Measurements from ENCODE around the gene SV2B.

Gene SV2B

DNA sequence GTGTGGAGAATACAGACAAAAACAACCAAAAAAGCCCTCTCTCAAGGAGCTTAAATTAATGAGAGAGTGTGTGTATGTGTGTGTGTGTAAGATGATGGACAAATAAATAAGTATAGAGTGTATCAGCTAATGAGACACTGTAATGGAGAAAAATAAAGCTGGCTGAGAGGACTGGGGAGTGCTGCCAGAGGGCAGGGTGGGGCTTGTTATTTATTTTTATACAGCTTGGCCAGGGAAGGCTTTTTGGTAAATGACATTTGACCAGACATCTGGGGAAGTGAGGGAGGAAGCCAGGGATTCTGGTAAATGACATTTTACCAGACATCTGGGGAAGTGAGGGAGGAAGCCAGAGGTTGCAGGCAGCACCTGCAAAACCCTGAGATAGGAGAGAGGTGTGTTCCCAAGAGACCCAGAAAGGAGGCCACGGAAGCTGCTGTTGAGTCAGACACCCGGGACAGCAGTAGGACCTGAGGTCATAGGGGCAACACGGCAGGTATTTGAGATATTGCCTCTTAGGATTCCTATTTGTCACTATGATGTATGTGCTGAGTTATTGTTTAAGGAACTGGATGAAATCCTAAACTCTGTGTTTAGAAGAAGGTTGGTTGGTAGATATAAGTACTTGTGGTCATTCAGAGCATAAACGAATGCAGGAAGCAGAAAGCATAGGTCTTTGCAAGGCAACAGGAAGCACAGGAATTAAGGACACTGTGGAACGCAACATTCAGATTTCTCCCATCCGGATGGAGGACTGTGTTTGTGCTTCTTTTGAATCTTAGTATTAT lies 2.7 kb downstream of the SV2B start:
- DNase-seq (ENCODE audit: low spot score) = no peak

DNA sequence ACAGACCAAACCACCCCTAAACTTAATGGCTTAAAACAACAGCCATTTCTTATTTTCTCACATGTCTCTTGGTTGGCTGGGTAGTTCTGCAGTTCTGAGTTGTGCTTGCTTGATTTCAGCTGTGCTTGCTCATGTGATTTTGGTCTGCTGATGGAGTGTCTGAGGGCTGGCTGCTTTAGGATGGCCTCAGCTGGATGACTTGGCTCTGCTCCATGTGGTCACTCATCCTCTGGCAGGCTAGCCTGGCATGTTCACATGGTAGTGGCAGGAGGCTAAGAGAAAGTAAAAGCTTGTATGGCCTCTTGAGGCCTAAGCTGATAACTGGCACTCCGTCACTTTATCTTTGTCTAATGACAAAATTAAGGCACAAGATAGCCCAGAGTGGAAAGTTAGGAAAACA lies 4.1 kb downstream of the SV2B start:
- no peak for DNase-seq (ENCODE audit: low spot score)

DNA sequence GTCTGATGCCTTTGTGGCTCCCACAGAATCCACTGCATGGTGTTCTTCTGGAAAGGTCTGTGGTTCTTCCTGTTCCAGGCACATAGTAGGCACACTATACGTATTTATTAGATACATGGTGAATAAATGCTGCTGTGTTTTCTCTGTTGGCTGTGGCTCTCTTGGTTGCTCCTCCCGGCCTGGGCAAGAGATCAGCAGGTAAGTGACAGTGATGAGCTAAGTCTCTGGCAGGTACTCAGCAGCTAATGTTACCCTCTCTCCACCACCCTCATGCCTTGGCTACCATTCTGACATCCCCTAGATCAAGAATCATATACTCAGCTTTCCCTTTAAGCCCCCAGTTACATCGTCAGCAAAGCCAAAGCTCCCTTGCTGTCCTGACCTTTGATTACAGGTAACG lies 8.4 kb downstream of the SV2B start:
- DNase-seq (ENCODE audit: low spot score) = no peak

DNA sequence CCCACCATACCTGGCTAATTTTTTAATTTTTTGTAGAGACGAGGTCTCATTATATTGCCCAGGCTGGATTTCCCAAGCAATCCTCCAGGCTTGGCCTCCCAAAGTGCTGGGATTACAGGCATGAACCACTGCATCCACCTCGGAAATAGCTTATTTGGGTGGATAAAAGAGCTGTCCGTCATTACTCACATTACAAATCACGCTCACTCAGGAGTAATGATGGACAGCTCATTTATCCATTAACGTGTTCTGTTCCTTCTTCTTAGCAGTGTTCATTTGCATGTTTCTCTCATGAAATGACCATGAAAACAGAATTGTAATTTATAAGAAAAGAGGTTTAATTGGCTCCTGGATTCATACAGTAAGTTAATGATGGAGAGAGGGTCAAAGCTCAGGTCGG lies 9.8 kb downstream of the SV2B start:
- DNase-seq (ENCODE audit: low spot score) = no peak

DNA sequence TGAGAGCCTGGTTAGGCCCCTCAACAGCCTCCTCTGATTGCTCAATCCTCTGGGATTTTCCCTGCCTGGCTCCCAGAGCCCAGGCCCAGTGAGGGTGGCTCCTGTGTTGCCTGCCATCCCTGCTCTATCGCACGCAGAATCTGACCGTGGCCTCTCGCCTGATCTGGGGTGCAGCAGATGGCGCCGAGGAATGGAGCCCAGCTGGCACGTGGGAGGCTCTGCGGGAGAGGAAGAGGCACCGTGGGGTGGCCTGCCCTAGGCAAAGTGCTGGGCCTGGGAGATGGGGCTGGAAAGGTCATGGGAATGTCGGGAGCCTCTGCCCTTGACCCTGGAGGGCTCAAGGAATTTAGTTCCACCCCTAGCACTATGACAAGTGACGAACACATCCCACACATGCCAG lies 10.3 kb downstream of the SV2B start:
- DNase-seq (ENCODE audit: low spot score) = no peak

DNA sequence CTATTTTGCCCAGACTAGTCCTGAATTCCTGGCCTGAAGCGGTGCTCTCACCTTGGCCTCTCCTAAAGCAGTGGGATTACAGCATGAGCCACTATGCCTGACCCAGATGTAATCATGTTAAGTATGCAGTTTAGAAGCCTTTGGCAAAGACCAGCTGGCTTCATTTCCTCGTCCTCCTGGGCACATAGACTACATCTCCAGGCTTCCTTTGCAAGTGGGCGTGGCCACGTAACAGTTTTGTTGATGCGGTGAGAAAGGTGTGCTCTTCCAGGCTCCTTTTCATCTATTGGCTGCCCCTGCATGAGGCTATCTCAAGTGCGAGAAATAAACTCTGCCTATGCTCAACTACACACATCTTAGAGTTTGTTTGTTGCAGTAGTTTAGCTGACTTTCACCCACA lies 13.0 kb downstream of the SV2B start:
- no peak for DNase-seq (ENCODE audit: low spot score)

DNA sequence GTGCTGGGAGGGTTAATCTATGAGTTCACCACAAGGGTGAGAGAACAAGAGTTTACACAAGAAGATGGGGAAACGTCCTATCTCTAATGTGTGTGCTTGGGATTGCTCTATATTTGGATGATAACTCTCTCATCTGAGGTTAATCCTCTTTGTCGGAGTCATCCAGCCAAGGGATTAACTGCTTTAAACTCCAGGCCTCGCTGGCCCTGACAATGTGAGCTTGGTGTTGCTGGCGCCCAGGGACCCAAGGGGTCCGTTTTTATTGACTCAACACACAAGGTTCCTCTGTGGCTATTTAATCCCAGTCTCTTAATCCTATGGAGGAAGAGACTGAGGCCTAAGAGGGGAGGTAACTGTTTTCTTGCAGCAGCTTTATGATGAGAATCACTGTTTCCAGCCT lies 14.2 kb downstream of the SV2B start:
- no peak for DNase-seq (ENCODE audit: low spot score)

DNA sequence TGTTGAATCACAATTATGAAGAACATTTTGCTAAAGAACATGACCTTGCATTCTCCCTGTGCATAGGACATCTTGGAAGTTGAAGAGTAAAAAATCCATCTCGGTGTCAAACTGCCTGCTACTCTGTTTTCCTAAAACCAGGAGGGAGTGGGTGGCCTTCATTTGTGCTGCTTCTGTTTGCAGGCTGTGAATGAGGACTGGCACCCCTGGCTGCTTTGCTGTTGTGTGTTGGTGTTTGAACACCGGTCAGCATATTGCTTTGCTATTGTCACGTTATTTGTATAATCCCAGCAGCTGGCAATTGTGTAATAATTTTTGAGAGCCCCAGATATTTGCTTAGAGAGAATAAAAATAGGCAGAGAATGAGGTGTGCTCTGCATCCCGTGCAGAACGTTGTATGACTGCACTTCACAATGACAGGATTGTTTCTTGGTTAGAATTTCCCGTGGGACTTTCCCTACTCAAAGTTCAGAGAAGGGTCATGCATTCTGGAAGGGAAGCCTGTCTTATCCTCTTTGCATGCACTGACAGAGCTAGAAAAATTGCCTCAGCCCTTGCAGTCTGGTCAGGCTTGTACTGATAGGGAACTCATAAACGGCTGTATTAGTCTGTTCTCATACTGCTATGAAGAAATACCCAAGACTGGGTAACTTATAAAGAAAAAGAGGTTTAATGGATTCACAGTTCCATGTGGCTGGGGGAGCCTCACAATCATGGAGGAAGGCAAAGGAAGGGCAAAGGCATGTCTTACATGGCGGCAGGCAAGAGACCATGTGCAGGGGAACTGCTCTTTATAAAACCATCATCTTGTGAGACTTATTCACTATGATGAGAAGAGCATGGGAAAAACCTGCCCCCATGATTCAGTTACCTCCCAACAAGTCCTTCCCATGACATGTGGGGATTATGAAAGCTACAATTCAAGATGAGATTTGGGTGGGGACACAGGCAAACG lies 16.3 kb downstream of the SV2B start:
- no peak for DNase-seq (ENCODE audit: low spot score)

DNA sequence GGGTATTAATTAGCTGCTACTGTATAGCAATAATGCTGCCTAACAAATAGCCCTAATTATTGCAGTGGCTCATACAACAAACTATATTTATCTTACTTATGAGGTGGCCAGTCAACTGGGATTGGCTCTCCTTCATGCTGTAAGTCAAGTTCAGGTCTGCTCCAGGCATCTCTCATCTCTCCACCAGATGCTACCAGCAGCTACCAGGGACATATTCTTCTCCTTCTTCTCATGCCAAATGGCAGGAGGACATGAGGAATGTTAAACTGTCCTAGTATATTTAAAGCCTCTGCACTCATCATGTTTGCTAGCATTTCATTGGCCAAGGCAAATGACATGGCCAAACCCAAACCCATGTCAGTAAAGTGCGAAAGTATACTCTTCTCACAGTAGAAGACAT lies 17.3 kb downstream of the SV2B start:
- DNase-seq (ENCODE audit: low spot score) = no peak

DNA sequence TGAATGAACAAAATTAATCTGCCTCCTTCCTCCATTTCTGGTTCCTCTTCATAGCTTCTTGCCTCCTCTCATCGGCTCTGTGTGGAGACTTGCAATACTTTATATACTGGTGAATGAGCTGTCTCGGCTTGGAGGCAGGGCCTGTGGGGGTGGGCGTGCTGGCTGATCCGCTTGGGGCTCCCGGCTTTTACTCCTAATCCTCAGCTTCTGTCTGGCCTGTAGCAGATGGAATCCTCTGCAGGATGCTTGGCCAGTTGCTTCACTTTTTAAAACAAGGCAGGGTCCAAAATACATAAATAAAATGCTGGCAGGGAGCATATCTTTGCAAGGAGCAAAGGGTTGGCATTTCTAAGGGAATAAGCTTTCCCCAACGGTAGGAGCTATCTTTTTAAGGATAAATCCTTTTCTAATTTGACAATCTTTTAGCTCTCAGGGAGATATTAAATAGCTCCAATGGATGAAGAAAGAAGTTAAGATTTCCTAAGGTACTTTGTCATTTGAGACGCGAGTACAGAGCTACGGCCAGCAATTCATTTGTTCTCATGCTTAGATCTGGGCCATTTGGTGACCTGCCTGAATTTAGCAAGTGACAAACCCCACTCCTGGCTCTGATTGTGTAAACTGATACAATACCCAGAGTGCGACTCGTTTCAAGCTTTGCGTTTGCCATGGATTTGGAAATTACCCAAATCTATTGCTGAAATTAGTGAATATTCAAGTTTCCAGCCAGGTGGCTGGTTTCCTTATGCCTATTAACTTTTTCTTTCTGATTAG lies 18.9 kb downstream of the SV2B start:
- DNase-seq (ENCODE audit: low spot score) = no peak

DNA sequence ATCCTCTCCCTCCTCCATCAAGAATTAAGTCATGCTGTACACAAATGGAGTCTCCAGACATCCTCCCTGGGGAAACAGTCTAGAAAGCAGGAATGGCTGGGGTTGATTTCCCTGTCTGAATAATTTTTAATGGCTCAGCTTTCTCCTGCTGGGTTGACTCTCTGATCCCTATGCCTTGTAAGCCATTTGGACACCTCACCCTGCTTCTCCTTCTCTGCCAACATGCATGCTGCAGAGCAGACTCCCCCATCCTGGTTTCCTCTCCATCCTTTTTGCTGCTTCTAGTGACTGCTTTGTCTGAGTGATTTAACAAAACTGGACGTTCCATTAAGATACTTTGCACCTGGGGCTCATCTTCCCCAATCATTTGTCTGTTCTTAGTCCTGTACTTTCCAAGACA lies 22.2 kb downstream of the SV2B start:
- no peak for DNase-seq (ENCODE audit: low spot score)

DNA sequence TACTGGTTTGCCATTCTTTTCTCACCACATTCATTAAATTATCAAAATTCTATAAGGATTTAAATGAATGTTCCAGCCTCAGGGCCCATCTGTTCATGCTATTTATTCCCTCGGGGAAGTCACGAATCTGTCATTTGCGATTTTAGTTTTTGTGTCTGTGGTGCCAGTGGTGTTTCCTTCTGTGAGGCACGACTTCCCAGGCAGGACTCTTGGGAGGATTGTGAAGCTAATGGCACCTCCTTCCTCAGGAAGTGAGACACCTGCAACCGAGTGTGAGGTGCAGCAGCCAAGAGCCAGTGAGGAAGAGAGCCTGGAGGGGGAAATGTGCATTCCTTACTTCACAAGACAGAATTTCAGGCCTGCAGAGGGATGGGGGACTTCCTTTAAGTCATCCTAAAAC lies 24.1 kb downstream of the SV2B start:
- DNase-seq (ENCODE audit: low spot score) = no peak

DNA sequence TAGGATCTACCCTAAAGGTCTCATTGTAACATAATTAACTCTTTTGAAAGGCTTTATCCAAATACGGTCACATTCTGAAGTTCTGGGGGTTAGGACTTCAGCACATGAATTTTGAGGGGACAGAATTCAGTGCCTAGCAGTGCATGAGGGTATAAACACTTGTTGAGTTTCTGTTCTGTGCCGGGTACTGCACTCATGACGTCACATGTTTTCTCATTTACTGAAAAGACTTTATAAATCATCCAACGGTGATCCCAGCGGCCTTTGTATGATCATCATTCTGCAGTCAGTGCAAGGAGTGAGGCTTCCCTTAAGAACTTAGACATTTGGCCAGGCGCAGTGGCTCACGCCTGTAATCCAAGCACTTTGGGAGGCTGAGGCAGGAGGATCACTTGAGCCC lies 25.1 kb downstream of the SV2B start:
- DNase-seq (ENCODE audit: low spot score) = no peak

DNA sequence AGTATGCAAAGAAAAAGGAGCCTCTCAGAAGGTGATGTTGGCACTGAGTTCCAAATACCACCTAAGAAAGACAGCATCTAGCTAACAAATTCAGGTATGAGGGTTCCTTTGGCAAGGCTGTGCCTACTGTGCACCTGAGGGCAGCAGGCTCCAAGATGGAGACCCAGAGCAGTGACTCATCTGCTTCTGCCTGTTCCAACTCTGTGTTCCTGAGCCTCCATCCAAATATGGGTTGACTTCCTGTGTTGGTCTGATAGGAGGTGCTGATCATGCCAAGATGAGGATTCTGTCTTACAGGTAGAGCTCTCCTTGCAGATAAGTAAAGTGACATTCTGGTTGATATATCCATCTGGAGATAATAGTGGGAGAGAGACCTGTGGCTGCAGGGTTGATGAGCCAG lies 26.0 kb downstream of the SV2B start:
- DNase-seq (ENCODE audit: low spot score) = peak; percentile 5

DNA sequence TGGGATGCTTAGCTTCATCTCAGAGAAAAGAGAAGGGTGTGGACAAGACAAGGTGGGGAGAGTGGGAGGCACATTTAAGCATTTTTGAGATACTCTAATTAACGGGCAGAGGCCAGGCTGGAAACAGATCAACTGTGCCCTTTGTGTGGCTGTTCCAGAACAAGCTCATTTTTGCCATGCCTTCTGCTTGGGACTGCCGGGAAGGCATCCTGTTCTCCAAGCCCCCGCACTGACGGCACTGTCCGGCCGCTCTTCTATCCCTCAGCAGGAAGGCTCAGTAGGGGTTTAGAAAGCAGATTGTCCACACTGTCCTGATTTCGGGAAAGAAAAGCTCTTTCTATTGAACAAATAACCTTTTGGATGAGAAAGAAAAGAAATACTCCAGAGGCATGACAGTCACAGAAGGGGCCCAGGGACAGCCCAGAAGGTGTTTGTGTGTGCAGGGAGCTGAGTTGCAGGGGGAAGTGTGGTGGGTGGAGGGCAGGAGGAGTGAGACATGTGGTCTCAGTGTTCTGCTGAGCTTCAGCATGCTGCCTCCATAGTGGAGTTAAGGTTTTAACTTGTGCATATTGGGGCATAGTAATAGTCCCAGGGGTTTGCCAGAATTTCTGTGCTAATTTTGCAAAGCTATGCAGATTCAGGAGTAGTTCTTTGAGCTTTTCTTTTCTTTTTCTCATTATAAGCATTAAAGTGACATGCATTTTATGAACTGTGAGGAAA lies 27.3 kb downstream of the SV2B start:
- no peak for DNase-seq (ENCODE audit: low spot score)

DNA sequence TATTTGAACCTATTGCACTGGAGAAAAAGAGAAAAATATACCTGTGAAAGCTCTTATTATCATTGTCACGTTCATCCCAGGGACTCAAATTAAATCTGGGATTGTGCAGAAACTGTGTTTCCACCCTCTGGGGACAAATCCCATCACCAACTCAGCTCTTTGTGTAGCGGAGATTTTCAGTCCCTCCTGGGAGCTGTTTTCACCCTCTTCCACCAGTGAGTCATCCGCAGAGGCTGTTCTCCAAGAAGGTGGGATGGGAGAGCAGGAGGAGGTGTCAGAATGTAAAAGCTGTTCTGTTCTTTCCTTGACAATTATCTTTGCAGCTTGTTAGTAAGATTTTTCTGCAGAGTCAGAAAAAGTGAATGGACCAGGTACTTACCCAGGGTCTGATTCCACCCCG lies 28.0 kb downstream of the SV2B start:
- no peak for DNase-seq (ENCODE audit: low spot score)

DNA sequence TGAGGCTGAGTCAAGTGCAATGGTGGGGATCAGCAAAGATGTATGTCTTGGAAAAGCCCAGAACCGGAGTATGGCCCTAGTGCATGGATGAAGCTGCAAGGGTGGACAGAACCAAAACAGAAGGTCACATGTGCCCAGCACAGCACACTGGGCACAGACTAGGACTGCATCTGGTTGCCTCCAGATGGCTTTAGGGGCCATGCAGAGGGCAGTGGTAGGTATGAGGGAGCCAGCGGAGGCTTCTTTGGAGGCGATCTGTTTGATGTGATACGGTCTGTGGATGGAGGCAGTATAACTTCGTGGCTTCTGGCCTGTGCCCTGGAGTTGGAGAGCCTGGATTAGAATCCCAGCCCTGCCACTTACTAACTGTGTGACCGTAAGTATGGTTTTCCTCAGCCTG lies 29.4 kb downstream of the SV2B start:
- no peak for DNase-seq (ENCODE audit: low spot score)

DNA sequence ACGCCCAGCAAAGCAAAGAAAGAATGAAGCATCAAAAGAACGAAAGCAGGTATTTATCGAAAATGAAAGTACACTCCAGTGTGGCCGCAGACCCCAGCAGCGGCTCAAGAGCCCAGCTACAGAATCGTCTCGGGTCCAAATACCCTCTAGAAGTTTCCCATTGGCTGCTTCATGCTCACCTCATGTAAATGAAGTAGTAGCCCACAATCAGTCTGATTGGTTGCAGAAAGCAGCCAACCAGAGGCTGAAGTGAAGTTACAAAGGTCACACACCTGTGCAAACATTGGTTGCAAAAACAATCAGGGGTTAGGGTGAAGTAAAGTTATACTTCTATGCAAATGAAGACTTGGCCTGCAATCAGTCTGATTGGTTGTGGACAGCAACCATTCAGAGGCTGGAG lies 32.0 kb downstream of the SV2B start:
- no peak for DNase-seq (ENCODE audit: low spot score)

DNA sequence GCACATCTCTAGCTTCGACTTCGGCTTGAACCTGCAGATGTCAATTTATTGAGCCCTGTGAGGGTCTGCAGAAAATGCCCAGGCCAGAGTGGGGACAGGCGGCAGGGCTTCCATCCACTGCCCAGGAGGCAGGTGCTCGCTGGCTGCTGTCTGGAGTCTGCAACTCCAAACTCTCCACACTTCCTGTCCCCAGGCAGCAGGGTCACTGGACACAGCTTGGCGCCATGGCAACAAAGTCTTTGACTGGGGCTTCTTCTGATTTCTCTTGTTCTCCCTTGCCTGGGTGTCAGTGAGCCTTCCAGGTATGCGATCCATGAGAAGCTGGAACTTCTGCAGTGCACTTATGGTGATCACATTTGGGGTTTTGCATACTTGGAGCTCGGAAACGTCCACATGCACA lies 33.5 kb downstream of the SV2B start:
- no peak for DNase-seq (ENCODE audit: low spot score)

DNA sequence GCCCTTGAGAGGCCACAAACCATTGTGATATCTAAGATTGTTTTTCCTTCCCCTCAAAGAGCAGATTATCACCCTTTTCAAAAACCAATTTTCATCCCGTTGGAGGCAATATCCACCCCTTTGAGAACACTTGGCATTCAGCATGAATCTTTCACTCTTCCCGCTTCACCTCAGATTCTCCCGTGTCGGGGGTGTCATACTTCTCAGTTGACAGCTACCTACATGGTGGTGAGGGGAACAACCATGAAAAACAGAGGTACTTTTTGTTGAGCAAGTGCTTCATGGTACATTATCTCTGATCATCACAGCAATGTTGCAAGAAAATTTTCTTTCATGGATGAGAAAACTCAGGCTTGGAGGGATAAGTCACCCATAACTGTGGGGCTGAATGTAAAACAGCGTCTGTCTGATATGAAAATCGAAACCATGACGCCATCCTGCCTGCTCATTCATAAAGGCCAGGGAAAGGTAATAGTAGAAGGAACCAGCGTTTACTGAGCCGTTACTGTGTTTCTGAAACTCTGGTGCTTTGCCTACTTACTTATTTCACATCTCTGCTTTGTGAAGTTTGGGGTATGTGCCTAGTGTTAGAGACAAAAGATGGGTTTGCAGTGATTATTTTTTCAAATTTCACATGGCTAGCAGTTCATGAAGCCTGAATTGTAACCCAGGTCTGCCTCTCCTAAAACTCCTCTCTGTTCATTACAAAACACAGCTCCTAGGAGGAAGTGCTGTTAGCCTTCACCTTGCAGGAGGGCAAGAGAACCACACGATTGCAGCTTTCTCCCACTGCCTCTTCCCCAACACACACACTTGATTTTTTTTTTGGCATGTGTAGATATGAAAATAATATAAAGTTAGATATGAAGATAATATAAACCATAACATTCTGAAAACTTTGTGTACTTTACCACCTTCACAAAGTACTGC lies 35.4 kb downstream of the SV2B start:
- DNase-seq (ENCODE audit: low spot score) = no peak

DNA sequence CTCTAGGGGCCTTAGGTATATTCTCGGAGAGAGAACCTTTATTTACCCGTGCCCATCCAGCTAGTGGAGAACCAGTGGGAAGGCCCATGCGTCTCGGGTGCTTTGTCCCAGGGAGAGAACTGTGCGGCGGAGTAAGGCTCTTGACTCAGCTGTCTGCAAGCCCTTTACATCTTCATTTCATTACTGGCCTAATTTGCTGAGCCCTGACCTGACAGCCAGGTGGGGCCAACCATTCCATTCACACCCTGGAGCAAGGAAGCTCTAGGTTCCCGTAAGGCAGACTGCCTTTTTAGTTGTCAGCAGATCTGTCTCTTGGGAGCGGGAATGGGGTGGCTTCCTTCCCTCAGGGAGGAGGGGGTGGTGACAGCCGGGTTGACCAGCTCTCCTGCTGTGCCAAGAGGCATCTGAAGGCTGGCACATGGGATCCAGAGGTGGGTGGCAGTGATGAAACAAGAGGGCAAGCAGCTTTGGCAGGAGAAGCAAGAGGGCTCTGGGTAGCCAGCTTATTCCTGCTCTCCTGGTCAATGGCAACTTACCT lies 36.4 kb downstream of the SV2B start:
- DNase-seq (ENCODE audit: low spot score) = no peak
